GM19240 (cell line): ENCODE results near the gene TMEM63A.
"Not testable (repeated sequence)": the region's sequence is repeated elsewhere in the genome, so short reads cannot be mapped to it uniquely, and the experiment has no call there.

ENCODE experiments used
- DNase-seq: peaks from one replicate; pipeline ENCODE4 v3.0.0; 2011; ENCODE audit warnings: low spot score; ENCODE audit not compliant: insufficient read length

Gene TMEM63A

DNA sequence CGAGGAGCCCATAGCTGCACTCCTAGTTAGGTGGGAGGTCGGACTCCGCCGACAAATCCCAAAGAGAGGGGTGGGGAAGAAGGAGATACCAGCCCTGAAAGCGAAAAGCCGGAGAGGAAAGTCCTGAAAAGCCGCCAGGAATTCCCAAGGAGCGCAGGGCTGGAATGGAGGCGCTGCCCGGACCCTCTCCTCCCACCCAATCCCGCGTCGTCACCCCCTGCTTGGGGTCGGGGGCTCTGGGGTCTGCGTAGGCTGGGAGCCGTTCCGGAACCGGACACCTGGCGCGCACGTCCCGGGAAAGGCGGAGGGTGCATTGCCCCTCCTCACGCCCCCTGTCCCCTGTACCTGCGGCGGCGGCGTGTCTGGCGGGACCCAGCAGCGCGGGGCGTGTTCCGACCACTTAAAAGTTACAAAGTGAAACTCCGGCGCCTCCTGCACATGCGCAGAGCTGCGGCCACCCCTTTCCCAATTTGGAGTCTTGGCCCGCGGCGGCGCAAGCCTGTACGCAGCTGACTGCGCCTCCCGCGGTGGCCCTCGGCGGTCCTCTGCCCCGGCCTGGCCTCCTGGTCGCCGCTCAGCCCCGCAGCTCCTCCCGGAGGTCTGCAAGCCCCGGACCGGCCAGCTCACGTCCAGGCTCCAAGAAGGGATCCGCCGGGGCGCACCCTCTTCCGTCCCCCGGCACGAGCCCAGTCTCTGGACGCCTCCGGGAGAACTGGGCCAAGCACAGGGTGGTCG, at the start of gene TMEM63A:
TMEM63A (minus strand) TSS at position 422 of the 735 bp plus-strand sequence. CDS start 4,800 bp downstream, outside the sequence.
- peak; percentile 96 for DNase-seq

DNA sequence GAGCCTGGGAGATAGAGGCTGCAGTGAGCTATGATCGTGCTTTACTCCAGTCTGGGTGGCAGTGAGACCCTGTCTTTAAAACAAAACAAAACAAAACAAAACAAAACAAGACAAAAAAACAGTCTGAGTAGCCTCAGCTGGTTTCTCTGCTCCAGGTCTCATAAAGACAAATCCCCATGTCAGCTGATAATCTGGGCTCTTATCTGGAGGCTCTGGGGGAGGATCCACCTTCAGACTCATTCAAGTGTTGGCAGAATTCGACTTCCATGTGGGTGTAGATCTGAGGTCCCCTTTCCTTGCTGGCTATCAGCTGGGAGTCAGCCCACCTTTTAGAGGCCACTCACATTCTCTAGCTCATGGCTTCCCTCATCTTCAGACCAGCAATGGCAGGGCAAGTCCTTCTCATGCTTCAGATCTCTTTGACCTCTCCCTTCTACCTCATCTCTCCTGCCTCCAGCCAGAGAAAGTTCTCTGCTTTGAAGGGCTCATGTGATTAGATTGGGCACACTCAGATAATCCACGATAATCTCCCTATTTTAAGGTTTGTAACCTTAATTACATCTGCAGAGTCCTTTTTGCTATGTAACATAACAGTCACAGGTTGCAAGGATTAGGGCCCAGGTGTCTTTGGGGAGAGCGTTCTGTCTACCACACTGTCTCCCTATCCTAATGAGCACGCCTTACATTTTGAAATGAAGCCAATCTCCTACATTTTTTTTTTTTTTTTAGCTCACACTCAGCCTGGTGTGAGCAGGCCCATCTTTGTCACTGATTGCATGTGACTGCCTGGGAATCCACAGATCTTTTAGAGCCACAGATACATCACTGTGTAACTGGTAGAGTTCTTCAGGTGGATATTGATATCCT, 49.3 kb upstream of the TMEM63A start:
- DNase-seq: no peak

DNA sequence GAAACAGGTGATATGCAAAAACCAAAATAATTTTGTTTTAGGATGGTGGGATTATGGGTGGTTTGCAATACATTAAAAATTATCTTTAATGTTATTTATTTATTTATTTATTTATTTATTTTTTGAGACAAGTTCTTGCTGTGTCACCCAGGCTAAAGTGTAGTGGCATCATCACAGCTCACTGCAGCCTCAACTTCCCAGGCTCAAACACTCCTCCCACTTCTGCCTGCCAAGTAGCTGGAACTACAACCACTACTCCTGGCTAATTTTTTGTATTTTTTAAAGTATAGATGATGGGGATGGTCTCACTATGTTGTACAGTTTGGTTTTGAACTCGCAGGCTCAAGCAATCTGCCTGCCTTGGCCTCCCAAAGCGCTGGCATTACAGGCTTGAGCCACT, 48.4 kb upstream of the TMEM63A start:
- DNase-seq: no peak

DNA sequence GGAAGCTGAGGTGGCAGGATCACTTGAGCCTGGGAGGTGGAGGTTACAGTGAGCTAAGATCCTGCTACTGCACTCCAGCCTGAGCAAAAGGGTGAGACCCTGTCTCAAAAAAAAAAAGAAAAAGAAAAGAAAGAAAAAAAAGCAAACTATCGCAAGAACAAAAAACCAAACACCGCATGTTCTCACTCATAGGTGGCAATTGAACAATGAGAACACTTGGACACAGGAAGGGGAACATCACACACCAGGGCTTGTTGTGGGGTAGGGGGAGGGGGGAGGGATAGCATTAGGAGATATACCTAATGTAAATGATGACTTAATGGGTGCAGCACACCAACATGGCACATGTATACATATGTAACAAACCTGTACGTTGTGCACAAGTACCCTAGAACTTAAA, 47.3 kb upstream of the TMEM63A start:
- DNase-seq: not testable (repeated sequence)

DNA sequence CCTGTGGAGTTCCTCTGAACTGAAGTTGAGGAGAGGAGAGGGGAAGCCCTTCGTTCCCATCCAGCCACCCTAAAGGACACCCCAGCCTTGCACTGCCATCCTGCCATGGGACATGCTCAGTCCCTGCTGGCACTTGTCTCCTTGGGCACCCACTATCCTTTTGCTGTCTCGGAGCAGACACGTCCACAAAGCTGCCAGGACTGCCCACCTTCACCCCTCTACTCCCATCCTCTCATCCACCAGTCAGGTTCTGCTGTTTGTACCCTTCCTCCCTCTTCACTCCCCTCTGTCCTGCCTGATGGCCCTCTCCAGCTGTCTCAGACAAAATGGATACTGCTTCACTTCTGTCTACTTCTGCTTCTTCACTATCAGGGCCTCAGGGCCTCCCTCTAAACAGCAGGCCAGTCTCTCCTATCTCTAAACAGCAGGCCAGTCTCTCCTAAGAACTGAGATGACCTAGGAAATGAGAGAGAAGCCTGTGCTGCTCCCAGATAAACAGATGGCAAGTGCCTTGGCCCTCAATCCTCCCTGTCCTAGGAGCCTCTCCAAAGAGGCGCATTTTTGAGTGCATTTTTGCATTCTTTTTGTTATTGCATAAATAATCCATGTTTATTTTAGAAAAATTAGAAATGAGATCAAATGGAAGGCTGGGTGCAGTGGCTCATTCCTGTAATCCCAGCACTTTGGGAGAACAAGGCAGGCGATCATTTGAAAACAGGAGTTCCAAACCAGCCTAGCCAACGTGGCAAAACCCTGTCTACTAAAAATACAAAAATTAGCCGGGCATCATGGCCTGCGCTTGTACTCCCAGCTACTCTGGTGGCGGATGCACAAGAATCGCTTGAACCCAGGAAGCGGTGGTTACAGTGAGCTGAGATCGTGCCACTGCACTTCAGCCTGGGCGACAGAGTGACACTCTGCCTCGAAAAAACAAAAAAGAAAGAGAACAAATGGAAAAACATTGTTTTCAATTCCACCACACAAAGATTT, 46.3 kb upstream of the TMEM63A start:
- no peak for DNase-seq

DNA sequence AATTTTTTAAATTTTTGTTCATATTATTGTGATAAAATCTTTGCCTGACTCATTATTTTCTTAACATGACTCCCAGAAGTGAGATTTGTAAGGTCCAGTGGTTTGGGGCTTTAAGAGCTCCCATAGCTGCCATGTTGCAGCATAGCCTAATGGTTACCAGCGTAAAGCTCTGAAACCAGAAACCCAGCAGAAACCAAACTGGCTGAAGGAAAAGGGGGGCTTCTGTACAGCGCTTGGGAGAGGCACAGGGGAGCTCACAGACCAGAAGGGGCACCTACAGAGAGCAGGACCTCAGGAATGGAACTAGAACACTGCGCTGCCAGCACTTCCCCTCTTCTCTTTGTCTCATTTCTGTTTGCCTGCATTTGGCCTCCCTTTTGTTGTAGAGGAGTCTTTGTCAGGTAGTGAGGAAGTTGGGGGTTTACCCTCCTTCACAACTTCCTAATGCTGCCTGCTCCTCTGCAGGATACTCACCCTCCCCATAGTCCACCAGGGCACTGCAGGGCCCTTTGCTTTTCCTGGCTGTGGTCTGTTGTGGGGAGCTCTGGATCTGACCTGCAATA, 44.5 kb upstream of the TMEM63A start:
- DNase-seq: no peak

DNA sequence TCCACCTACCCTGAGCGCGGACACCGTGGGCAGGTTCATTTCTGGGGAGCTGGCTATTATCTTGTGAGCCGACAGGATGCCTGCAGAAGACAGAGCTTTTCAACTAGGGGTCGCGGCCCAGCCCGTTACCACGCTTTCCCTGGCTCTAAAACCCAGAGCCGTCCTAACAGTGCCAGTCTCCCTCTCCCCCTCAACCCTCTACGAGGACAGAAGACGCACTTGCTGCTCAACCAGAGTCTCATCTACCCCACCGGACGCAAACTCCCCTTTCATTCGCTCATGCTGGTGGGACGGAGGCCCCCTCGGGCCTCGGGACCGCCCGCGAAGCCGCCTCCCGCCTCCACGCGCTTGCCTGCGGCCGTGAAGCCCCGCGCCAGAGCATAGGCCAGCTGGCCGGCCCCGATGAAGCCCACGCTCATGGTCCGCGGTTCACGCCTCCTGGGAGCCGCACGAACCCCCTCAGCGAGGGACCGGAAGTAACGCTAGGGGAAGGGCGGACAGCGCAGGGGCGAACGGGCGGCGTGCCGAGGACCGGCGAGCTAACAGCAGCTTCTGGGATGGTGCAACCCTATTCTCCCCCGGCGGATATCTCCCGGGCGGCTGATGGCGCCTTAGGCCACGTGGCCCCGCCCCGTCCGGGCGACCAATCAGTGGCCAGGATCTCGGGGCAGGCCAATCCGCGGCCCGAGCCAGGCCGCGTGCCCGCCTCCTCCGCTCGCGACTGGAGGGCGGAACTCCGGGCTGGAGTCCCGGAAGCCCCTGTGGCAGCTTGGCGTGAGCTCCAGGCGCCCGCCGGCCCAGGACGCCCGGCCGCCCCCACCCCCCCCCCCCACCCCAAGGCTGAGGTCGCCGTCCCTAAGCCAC, 41.7 kb upstream of the TMEM63A start, which contains the start of gene PYCR2:
PYCR2 (minus strand) TSS at position 559 of the 864 bp plus-strand sequence; CDS start at position 419, 140 bp downstream.
- peak; percentile 99 for DNase-seq

DNA sequence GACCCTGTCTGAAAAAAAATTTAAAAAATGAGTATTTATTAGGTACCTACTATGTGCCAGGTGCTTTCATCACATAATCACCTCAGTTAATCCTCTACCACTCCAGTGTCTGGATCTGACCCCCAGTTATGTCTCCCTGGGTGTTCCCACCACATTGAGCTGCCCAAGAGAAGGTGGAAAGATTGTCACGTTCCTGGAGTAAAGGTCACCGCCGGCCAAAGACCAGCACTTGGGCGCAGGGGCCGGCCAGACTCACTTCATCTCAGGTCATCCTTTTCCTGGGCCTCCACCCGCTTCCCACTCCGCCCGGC, 41.2 kb upstream of the TMEM63A start:
- DNase-seq: no peak

DNA sequence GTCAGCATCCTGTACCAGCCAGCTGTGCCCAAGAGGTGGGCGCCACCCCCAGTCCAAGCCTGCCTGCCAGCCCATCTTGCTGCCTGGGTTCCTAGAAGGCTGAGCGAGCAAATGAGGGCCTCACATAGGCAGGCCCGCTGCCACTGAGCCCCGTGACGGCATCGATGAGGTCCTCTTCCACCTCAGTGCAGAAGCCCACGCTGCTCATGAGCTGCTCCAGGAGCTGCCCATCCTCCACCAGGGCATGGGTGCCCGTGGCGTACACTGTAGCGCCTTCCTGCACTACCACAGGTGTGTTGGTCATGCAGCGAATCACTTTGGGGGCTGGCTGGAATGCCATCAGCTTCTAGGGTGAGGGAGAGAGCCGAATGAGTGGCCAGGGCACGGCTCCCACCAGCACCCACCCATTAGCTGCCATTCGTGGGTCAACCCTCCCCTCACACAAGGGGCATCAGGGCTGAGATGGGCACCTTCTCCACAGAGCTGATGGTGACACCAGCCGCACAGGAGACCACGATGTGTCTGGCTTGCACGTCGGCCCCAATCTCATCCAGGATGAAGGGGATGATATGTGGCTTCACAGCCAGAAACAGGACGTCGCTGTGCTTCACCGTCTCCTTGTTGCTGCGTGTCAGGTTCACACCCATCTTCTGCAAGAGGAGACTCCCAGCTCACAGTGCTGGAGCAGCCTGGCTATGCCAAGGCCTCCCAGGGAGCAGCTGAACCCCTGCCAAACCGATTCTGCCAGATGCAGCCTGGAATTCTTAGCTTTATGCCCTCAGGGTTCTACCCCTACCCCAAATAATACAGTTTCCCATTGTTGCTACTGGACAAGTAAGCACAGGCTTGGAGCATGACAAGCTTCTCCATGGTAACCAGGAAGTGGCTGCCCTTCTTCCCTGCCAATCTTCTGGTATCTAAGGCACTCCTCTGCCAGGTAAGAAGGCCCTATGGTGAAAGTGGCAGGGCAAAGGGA, 39.8 kb upstream of the TMEM63A start:
- DNase-seq: no peak

DNA sequence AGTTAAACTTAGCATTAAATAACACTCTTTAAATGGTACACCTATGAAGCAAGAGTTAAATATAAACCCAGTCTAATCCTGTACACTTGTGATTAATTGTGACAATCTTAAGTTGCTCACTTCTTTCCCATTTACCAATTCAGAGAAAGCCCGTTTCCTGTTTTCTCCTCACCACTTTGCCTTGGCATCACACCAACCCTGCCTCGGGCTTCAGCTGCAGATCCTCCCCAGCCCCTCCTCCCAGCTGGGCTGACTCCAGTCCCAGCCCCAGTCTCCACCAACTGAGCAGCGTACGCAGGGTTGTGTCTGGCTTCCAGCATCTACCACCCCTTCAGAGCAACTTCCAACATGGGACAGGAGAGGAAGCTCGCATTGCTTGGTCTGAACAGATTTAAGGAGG, 37.7 kb upstream of the TMEM63A start:
- no peak for DNase-seq

DNA sequence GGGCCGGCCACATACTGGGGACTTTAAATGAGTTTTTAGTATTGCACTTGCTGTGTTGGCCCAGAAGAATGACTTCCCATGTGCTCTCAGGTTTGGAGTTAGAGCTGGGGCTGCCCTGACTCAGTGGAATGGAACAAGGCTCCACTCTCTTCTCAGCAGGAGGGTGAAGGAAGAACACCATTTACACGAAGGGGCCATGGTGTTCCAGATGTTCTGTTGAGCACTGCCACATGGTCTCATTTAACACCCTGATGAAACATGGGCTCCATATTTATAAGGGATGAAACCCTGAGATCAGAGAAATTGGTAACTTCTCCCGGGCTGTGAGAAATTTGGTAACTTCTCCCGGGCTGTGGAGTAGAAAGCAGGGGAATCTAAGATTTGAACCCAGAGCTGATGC, 36.1 kb upstream of the TMEM63A start:
- no peak for DNase-seq

DNA sequence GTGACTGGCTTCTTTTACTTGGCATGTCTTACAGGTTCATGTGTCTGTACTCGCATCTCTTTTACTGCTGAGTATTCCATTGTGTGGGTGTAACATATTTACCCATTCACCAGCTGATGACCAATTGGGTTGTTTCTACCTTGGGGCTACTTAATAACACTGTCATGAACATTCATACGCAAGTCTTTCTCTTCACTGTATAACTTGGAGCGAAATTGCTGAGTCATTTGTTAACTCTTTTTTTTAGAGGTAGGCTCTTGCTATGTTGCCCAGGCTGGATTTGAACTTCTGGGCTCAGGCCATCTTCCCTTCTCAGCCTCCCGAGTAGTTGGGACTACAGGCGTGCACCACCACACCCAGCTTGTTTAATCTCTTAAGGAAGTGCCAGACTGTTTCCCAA, 35.4 kb upstream of the TMEM63A start:
- DNase-seq: no peak

DNA sequence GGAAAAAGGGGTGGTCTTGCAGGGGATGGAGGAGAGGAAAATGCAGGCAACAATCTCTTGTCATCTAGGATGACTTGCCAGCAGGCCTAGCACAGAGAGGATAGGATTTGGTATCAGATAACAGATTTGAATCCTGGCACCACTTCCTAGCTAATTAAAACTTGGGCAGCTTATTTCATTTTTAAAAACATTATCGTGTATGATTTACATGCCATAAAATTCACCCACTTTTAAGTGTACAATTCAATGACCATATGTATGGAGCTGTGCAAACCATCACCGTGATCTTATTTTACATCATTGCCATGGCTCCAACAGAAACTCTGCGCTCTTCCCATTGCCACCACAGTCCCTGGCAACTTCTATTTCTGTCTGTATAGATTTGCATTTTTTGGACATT, 34.9 kb upstream of the TMEM63A start:
- DNase-seq: no peak

DNA sequence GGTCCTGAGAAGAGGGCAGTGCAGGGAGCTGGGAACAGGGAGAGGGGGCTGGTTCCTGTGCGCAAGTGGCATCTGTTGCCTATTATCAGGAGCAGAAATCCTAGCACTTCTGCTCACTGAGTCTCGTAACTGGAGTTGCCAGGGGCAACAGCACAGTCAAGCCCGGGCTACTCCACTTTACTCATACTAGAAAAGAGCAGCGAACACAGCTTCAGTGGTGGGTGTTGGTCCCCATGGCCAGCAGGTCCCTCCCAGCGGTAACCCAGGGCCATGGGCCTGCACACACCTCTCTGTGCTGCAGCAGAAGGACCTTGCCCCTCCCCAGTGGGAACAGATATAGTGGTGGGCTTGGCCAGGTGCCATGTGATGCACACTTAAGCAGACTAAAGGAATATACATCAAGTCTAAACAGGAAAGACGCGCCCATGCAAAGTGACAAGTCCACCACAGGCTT, 33.4 kb upstream of the TMEM63A start:
- no peak for DNase-seq

DNA sequence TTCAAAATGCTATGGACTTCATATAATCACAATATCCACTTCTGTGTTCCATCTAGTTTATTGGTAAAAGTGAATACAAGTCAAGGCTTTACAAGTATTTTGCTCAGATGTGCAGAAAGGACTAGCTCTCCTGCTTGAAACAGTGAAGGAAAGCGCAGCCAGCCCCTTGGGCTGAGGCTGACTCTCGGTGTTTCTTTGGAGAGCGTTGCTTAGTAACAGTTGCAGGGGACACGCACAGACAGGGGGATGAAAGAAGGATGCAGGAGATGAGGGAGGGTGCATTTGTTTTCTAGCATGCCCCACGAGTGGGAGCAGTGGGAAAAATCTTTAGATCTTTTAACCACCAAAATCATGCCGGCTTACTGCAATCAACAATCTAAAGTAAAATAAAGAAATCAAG, 32.8 kb upstream of the TMEM63A start:
- DNase-seq: no peak

DNA sequence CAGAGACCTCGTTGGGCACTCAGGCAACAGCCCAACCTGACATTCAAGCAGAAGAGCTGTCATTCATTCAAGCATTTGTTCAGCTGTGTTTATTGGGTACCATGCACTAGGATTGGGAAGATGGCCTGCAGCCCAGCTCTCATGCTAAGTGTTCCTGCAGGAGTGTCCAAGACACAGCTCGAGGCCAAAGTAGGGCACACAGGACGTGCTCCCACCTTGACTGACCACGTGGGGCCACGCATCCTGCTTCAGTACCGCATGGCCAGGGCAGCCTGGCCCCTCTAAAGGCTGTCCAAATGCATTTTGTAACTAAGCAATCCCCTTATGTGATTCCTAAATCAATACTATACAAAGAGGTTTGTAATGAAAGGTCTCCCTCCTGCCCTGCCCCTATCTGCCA, 32.2 kb upstream of the TMEM63A start:
- DNase-seq: no peak

DNA sequence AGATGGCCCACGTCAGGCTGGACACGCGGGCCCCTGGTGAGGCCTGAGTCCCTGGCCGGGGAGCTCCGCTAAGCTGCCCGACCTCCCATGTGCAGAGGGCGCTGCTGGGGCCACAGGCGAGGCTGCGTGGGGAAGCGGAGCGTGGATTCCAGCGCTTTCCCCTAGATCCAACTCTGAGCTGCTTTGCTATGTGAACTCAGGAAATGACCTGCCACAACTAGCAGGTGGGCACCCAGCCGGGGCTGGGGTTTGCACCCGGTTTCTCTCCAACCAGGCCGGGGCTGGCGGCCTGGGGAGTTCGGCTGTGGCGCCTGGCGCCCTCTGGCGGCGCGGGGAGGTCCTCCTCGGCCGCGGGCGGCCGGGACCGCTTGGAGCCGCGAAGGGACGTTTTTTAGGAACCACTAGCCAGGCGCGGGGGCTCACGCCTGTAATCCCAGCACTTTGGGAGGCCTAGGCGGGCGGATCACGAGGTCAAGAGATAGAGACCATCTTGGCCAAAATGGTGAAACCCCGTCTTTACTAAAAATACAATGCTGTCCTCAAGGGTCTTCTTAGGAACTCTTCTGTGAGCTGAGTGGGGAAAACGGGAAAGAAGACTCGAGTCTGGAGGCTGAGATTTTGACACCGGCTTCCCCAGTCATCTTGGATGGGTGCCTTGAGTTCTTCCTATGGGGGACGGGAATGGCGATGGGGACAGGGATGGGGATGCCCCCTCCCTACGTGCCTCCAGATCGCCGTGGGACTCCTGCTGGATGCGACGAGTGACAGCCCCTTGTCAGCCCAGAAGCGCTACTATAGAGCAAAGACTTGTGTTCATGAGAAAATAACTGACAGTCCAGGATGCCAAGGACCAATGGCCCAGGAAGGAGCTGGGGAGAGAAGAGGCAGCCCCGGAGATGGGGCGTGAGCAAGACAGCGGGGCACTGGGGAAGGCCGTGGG, 29.3 kb upstream of the TMEM63A start:
- DNase-seq: no peak

DNA sequence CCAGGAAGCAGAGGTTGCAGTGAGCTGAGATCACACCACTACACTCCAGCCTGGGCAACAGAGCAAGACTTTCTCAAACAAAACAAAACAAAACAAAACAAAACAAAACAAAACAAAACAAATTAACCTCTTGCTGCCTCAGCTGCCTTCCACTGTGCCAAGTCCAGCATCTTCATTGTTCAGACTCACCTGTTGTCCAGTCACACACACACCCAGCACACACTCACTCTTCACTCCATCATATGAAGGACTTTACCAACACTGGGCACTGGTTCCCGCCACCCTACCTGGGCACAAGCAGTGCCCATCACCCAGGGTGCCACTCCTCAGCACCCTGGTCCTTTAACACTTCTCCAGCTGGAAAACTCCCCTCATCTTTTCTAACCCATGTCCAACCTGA, 27.3 kb upstream of the TMEM63A start:
- no peak for DNase-seq
